GM18508 (cell line): ENCODE results near the gene RAP1GAP.

Experiments used
- ATAC-seq: cut with Tn5 transposase; IDR thresholded peaks from one replicate; pipeline ENCODE4 v1.9.1; 2021; ENCODE audit warnings: moderate number of reproducible peaks; ENCODE audit not compliant: insufficient read depth, unreplicated experiment

RAP1GAP gene

GRCh38 chr1:21630571-21631343 is 38.4 kb downstream of the RAP1GAP start:
- no peak for ATAC-seq

GRCh38 chr1:21629971-21630370 is 39.2 kb downstream of the RAP1GAP start:
- ATAC-seq: no peak

- no peak for ATAC-seq
Measured at GRCh38 chr1:21628798-21629393, 40.3 kb downstream of the RAP1GAP start.

GRCh38 chr1:21626921-21627339 is 42.2 kb downstream of the RAP1GAP start:
- no peak for ATAC-seq

- ATAC-seq: no peak
Measured at GRCh38 chr1:21625390-21626190, 43.6 kb downstream of the RAP1GAP start.

- no peak for ATAC-seq
Measured at GRCh38 chr1:21624571-21625389, 44.4 kb downstream of the RAP1GAP start.

- no peak for ATAC-seq
Measured at GRCh38 chr1:21623410-21623961, 45.7 kb downstream of the RAP1GAP start.

- ATAC-seq: no peak
Measured at GRCh38 chr1:21622466-21623315, 46.5 kb downstream of the RAP1GAP start.

- ATAC-seq: no peak
Measured at GRCh38 chr1:21621761-21622436, 47.3 kb downstream of the RAP1GAP start.

GRCh38 chr1:21621051-21621450 is 48.1 kb downstream of the RAP1GAP start:
- ATAC-seq: no peak

- no peak for ATAC-seq
Measured at GRCh38 chr1:21620496-21620895, 48.7 kb downstream of the RAP1GAP start.

GRCh38 chr1:21620011-21620410 is 49.1 kb downstream of the RAP1GAP start:
- no peak for ATAC-seq

- ATAC-seq: no peak
Measured at GRCh38 chr1:21619375-21619947, 49.7 kb downstream of the RAP1GAP start.

- no peak for ATAC-seq
Measured at GRCh38 chr1:21618561-21619374, 50.4 kb downstream of the RAP1GAP start.

- no peak for ATAC-seq
Measured at GRCh38 chr1:21618059-21618458, 51.1 kb downstream of the RAP1GAP start.

GRCh38 chr1:21617126-21617738 is 51.9 kb downstream of the RAP1GAP start:
- ATAC-seq: no peak

GRCh38 chr1:21616372-21616771 is 52.8 kb downstream of the RAP1GAP start:
- no peak for ATAC-seq
